ENCODE data around the gene TMEM52B. TPM values are rescaled to one million over a fixed set of nuclear protein-coding genes. Genes with fewer than 3 reads are reported as not detected.
"Not testable (repeated sequence)": the region's sequence is repeated elsewhere in the genome, so short reads cannot be mapped to it uniquely, and the experiment has no call there.

Gene TMEM52B
- total and polyA plus RNA-seq, 7 experiments from 2014 or later: 0.47 TPM; not detected in 6

- H3K36me3 ChIP-seq (ENCODE audit: control insufficient read depth in 2 of 3, insufficient read depth in 3 of 3, low read length in 3 of 3): no peaks in the 10 kb centered on the region
- ChIA-PET CTCF (interaction anchor here (0.6 to 5.0 kb wide), 12 partner anchors 19 to 440 kb away, joined by 3 to 39 read pairs (median 3); partner anchors contain the start of gene OLR1), POLR2A (interaction anchor here (0.6 to 0.7 kb wide), 2 partner anchors 186 to 377 kb away, joined by 3 to 4 read pairs; no protein-coding TSS in a partner anchor)
- Mint-ChIP-seq H3K36me3 (no peaks in the 10 kb centered on the region), H3K27ac (no peak overlapping the region), H3K9me3 (no peaks in the 10 kb centered on the region), H3K4me3 (no peak overlapping the region), H3K4me1 (peaks cover 0 to 8% (median 0%) of the 10 kb centered on the region in 7 donors), H3K27me3 (peaks cover 8 to 32% (median 13%) of the 10 kb centered on the region in 5 donors)
- H3K9me3 ChIP-seq (ENCODE audit: control insufficient read depth in 2 of 3, low read length in 3 of 3): no peaks in the 10 kb centered on the region
- intact Hi-C loops (cut with micrococcal nuclease): loop anchor here (1.0 to 10.0 kb wide), 8 partner anchors 22 to 442 kb away; partner anchors contain the start of gene GABARAPL1 (in 1 of the 2)
- ATAC-seq (peak; percentile 97), DNase-seq (peak; percentile 21 to 65 (median 48))
- no peaks in the 10 kb centered on the region for H3K4me1 ChIP-seq (ENCODE audit: control insufficient read depth in 2 of 2, insufficient read depth in 2 of 2, low read length in 2 of 2)
- H3K4me3 ChIP-seq (ENCODE audit: low read length): no peak overlapping the region
- H3K27ac ChIP-seq (ENCODE audit: low read depth, low read length): no peak overlapping the region
- H3K27me3 ChIP-seq (ENCODE audit: control insufficient read depth in 2 of 2, insufficient read depth in 2 of 2, low read length in 2 of 2): no peaks in the 10 kb centered on the region
These were observed 11.9 kb downstream of the TMEM52B start for GRCh38 chr12:10190558-10191388.

- no peak overlapping the region for H3K4me3 ChIP-seq (ENCODE audit: low read length)
- Mint-ChIP-seq H3K9me3 (no peaks in the 10 kb centered on the region), H3K27ac (no peak overlapping the region), H3K36me3 (no peaks in the 10 kb centered on the region), H3K4me1 (peaks cover 0 to 8% (median 4%) of the 10 kb centered on the region in 7 donors), H3K27me3 (peaks cover 8 to 33% (median 11%) of the 10 kb centered on the region in 5 donors), H3K4me3 (no peak overlapping the region)
- no peaks in the 10 kb centered on the region for H3K27me3 ChIP-seq (ENCODE audit: control insufficient read depth in 2 of 2, insufficient read depth in 2 of 2, low read length in 2 of 2)
- CTCF ChIA-PET: interaction anchor here (5.0 kb wide), 1 partner anchor 39 kb away, joined by 39 read pairs; no protein-coding TSS in a partner anchor
- ATAC-seq (no peak), DNase-seq (no peak)
- intact Hi-C loops (cut with micrococcal nuclease): loop anchor here in 1 of 2 donors (2.0 to 10.0 kb wide), 3 partner anchors 247 to 443 kb away; no protein-coding TSS in a partner anchor
- no peaks in the 10 kb centered on the region for H3K36me3 ChIP-seq (ENCODE audit: control insufficient read depth in 2 of 3, insufficient read depth in 3 of 3, low read length in 3 of 3)
- H3K4me1 ChIP-seq (ENCODE audit: control insufficient read depth in 2 of 2, insufficient read depth in 2 of 2, low read length in 2 of 2): no peaks in the 10 kb centered on the region
- no peak overlapping the region for H3K27ac ChIP-seq (ENCODE audit: low read depth, low read length)
- no peaks in the 10 kb centered on the region for H3K9me3 ChIP-seq (ENCODE audit: control insufficient read depth in 2 of 3, low read length in 3 of 3)
- POLR2A ChIA-PET: interaction anchor here (0.6 kb wide), 1 partner anchor 296 kb away, joined by 3 read pairs; no protein-coding TSS in a partner anchor
These were observed 13.0 kb downstream of the TMEM52B start for GRCh38 chr12:10191865-10192264.

DNA sequence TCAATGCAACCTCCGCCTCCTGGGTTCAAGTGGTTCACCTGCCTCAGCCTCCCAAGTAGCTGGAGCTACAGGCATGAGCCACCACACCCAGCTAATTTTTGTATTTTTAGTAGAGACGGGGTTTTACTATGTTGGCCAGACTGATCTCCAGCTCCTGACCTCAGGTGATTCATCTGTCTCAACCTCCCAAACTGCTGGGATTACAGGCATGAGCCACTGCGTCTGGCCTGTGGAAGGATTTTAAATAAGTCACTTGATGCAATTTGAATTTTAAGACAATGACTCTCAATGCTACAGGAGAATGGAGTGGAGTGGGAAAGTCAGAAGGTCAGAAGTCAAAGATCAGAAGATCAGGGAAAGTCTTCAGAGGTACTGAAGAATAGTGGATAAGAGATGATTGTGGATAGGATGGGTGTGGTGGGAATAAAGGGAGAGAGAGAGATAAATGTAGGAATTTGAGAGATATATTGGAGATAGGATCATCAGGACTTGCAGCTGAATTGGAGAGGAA lies 15.4 kb downstream of the TMEM52B start:
- Mint-ChIP-seq H3K4me1 (peaks cover 0 to 8% (median 4%) of the 10 kb centered on the region in 7 donors), H3K36me3 (no peaks in the 10 kb centered on the region), H3K27me3 (peaks cover 8 to 34% (median 11%) of the 10 kb centered on the region in 5 donors), H3K4me3 (no peak overlapping the region), H3K27ac (no peak overlapping the region), H3K9me3 (no peaks in the 10 kb centered on the region)
- intact Hi-C loops (cut with micrococcal nuclease): loop anchor here in 1 of 2 donors (10.0 kb wide), 1 partner anchor 249 kb away; no protein-coding TSS in a partner anchor
- H3K4me3 ChIP-seq (ENCODE audit: low read length): no peak overlapping the region
- no peak for DNase-seq
- H3K27me3 ChIP-seq (ENCODE audit: control insufficient read depth in 2 of 2, insufficient read depth in 2 of 2, low read length in 2 of 2): no peaks in the 10 kb centered on the region
- no peaks in the 10 kb centered on the region for H3K4me1 ChIP-seq (ENCODE audit: control insufficient read depth in 2 of 2, insufficient read depth in 2 of 2, low read length in 2 of 2)
- ChIA-PET POLR2A (interaction anchor here (0.6 to 2.0 kb wide), 2 partner anchors 41 to 1243 kb away, joined by 5 to 6 read pairs; no protein-coding TSS in a partner anchor), CTCF (interaction anchor here (0.9 kb wide), 1 partner anchor 41 kb away, joined by 6 read pairs; no protein-coding TSS in a partner anchor)
- no peak overlapping the region for H3K27ac ChIP-seq (ENCODE audit: low read depth, low read length)
- H3K36me3 ChIP-seq (ENCODE audit: control insufficient read depth in 2 of 3, insufficient read depth in 3 of 3, low read length in 3 of 3): no peaks in the 10 kb centered on the region
- ATAC-seq: no peak
- no peaks in the 10 kb centered on the region for H3K9me3 ChIP-seq (ENCODE audit: control insufficient read depth in 2 of 3, low read length in 3 of 3)

- peaks cover 0 to 4% (median 0%) of the 10 kb centered on the region in 7 donors for H3K4me1 Mint-ChIP-seq
- ChIA-PET POLR2A (interaction anchor here (0.6 to 2.0 kb wide), 2 partner anchors 13 to 43 kb away, joined by 3 to 6 read pairs; no protein-coding TSS in a partner anchor), CTCF (interaction anchor here (0.7 to 1.1 kb wide), 2 partner anchors 43 to 291 kb away, joined by 3 read pairs; no protein-coding TSS in a partner anchor)
- ATAC-seq (peak; percentile 67), DNase-seq (no peak)
- Histone ChIP-seq H3K9me3 (ENCODE audit: control insufficient read depth in 2 of 3, low read length in 3 of 3) (no peaks in the 10 kb centered on the region), H3K36me3 (ENCODE audit: control insufficient read depth in 2 of 3, insufficient read depth in 3 of 3, low read length in 3 of 3) (no peaks in the 10 kb centered on the region), H3K27ac (ENCODE audit: low read depth, low read length) (no peak overlapping the region), H3K4me1 (ENCODE audit: control insufficient read depth in 2 of 2, insufficient read depth in 2 of 2, low read length in 2 of 2) (no peaks in the 10 kb centered on the region), H3K4me3 (ENCODE audit: low read length) (no peak overlapping the region), H3K27me3 (ENCODE audit: control insufficient read depth in 2 of 2, insufficient read depth in 2 of 2, low read length in 2 of 2) (no peaks in the 10 kb centered on the region)
- H3K27me3 Mint-ChIP-seq: peaks cover 8 to 24% (median 11%) of the 10 kb centered on the region in 5 donors
- H3K27ac Mint-ChIP-seq: no peak overlapping the region
- intact Hi-C loops (cut with micrococcal nuclease): loop anchor here in 1 of 2 donors (10.0 kb wide), 1 partner anchor 251 kb away; no protein-coding TSS in a partner anchor
- no peak overlapping the region for H3K4me3 Mint-ChIP-seq
- H3K9me3 Mint-ChIP-seq: no peaks in the 10 kb centered on the region
- no peaks in the 10 kb centered on the region for H3K36me3 Mint-ChIP-seq
These were observed 17.4 kb downstream of the TMEM52B start for GRCh38 chr12:10196210-10196609.

DNA sequence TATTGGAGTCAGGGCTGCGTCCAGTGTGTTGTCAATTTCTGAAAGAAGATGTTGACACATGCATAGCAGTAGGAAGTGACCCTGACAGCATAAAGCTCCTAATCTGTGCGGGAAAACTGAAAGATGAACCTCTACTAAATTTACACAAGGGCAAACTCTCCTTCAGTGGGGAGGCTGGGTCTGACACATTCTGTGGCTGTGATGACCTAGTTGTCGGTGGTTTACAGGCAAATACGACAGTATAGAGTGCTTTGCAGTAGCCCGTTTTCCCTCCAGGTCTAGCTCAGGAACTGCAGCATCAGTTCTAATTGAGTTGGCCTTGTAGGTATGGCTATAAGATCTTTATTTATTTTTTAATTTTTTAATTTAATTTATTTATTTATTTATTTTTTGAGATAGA lies 19.0 kb downstream of the TMEM52B start:
- no peaks in the 10 kb centered on the region for H3K36me3 ChIP-seq (ENCODE audit: control insufficient read depth in 2 of 3, insufficient read depth in 3 of 3, low read length in 3 of 3)
- no peaks in the 10 kb centered on the region for H3K4me1 ChIP-seq (ENCODE audit: control insufficient read depth in 2 of 2, insufficient read depth in 2 of 2, low read length in 2 of 2)
- no peaks in the 10 kb centered on the region for H3K9me3 ChIP-seq (ENCODE audit: control insufficient read depth in 2 of 3, low read length in 3 of 3)
- no peak overlapping the region for H3K27ac ChIP-seq (ENCODE audit: low read depth, low read length)
- H3K4me3 ChIP-seq (ENCODE audit: low read length): no peak overlapping the region
- H3K9me3 Mint-ChIP-seq: no peaks in the 10 kb centered on the region
- H3K4me3 Mint-ChIP-seq: no peak overlapping the region
- ATAC-seq (peak; percentile 52), DNase-seq (no peak)
- H3K27ac Mint-ChIP-seq: no peak overlapping the region
- no peaks in the 10 kb centered on the region for H3K36me3 Mint-ChIP-seq
- peaks cover 0 to 4% (median 0%) of the 10 kb centered on the region in 7 donors for H3K4me1 Mint-ChIP-seq
- H3K27me3 ChIP-seq (ENCODE audit: control insufficient read depth in 2 of 2, insufficient read depth in 2 of 2, low read length in 2 of 2): no peaks in the 10 kb centered on the region
- H3K27me3 Mint-ChIP-seq: peaks cover 4 to 28% (median 11%) of the 10 kb centered on the region in 5 donors
- intact Hi-C loops (cut with micrococcal nuclease): loop anchor here in 1 of 2 donors (10.0 kb wide), 1 partner anchor 253 kb away; no protein-coding TSS in a partner anchor
- POLR2A ChIA-PET: no interaction called here
- CTCF ChIA-PET: interaction anchor here (1.2 kb wide), 1 partner anchor 45 kb away, joined by 3 read pairs; no protein-coding TSS in a partner anchor

DNA sequence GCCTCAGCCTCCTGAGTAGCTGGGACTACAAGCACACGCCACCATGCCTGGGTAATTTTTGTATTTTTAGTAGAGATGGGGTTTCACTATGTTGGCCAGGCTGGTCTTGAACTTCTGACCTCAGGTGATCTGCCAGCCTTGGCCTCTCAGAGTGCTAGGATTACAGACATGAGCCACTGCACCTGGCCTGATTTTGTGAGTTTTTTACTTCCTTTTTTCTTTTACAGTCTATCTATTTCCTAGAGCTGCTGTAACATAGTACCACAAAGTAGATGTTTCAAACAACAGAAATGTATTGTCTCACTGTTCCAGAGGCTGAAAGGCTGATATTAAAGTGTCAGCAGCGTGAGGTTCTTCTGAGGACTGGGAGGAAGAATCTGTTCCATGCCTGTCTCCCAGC lies 25.7 kb downstream of the TMEM52B start:
- peaks cover 0 to 31% (median 0%) of the 10 kb centered on the region in 5 donors for H3K27me3 Mint-ChIP-seq
- H3K27ac Mint-ChIP-seq; intact Hi-C loops (cut with micrococcal nuclease); H3K9me3 Mint-ChIP-seq; H3K9me3 ChIP-seq (ENCODE audit: control insufficient read depth in 2 of 3, low read length in 3 of 3); H3K4me3 ChIP-seq (ENCODE audit: low read length); DNase-seq; H3K27me3 ChIP-seq (ENCODE audit: control insufficient read depth in 2 of 2, insufficient read depth in 2 of 2, low read length in 2 of 2); H3K4me1 Mint-ChIP-seq; POLR2A ChIA-PET; H3K27ac ChIP-seq (ENCODE audit: low read depth, low read length); ATAC-seq; H3K36me3 Mint-ChIP-seq; H3K4me1 ChIP-seq (ENCODE audit: control insufficient read depth in 2 of 2, insufficient read depth in 2 of 2, low read length in 2 of 2); H3K4me3 Mint-ChIP-seq; H3K36me3 ChIP-seq (ENCODE audit: control insufficient read depth in 2 of 3, insufficient read depth in 3 of 3, low read length in 3 of 3): not testable (repeated sequence)
- CTCF ChIA-PET: interaction anchor here (0.6 kb wide), 1 partner anchor 22 kb away, joined by 4 read pairs; no protein-coding TSS in a partner anchor

Measured in naive thymus-derived CD4-positive, alpha-beta T cell (primary cell).